Colonic mucosa (tissue), 4 donors: ENCODE data around the gene TRIOBP. TPM values are rescaled to one million over a fixed set of nuclear protein-coding genes. Genes with fewer than 3 reads are reported as not detected.
A peak's percentile ranks its signal among the peaks of the same experiment; 100 is the strongest.

Source experiments
- DNase-seq: peaks from one replicate; pipeline ENCODE4 v3.0.0-alpha.2; 2020
- H3K27ac ChIP-seq: fragments of 200-600 bp; one replicate; pipeline ENCODE4 v1.8.0; 2021
- H3K27me3 ChIP-seq: fragments of 200-600 bp; one replicate; pipeline ENCODE4 v1.8.0; 2021
- H3K36me3 ChIP-seq: fragments of 200-600 bp; one replicate; pipeline ENCODE4 v1.8.0; 2021
- H3K4me1 ChIP-seq: fragments of 200-600 bp; one replicate; pipeline ENCODE4 v1.8.0; 2021; ENCODE audit warnings: mild to moderate bottlenecking
- H3K4me3 ChIP-seq: fragments of 200-600 bp; one replicate; pipeline ENCODE4 v1.8.0; 2021
- H3K9ac ChIP-seq, 2 donors: one replicate each; pipeline ENCODE4 v1.7.0; 2013; ENCODE audit warnings: control low read depth in 2 of 2, low read depth in 2 of 2, low read length in 2 of 2
- H3K9me3 ChIP-seq: fragments of 200-600 bp; one replicate; pipeline ENCODE4 v1.8.0; 2021
- CTCF ChIP-seq: fragments of 200-600 bp; IDR thresholded peaks from one replicate; pipeline ENCODE4 v1.8.0; 2022; ENCODE audit warnings: antibody characterized with exemption, mild to moderate bottlenecking
- intact Hi-C: fragments of 100-400 bp; cut with DNase I; formaldehyde crosslinking; loops from one replicate; pipeline ENCODE4 v1.14.1; 2022
- total RNA-seq, 2 donors: library from RNA; stranded (reverse); fragmentation: NEBNext Ultra II Directional in 1 of 2; extraction: Animal tissue kit (Norgen Biotek cat#: 25700) in 1 of 2; gene quantifications; one replicate each; pipeline ENCODE4 v1.2.1, GENCODE V29; 2021
- donor health status: healthy.
- donor health status: DM: no; HTN: no; CAD: no.
- donor health status: DM: no; HTN: no; CAD: no.

TRIOBP gene
- total RNA-seq, 2 donors from 2014 or later, result 69.5 to 75.7 TPM

- intact Hi-C loops, result no loop called here
- Histone ChIP-seq H3K4me3 (no peak overlapping the region), H3K36me3 (no peaks in the 10 kb centered on the region), H3K9me3 (no peaks in the 10 kb centered on the region), H3K9ac (no peak overlapping the region), H3K4me1 (peaks cover 9% of the 10 kb centered on the region), H3K27ac (no peak overlapping the region), H3K27me3 (no peaks in the 10 kb centered on the region)
- no peak for DNase-seq
- TF ChIP-seq CTCF, result no peak
Observed at GRCh38 chr22:37812869-37813678, 116.2 kb downstream of the TRIOBP start.

GRCh38 chr22:37815593-37815992, 118.7 kb downstream of the TRIOBP start:
- Histone ChIP-seq H3K9ac (no peak overlapping the region), H3K9me3 (no peaks in the 10 kb centered on the region), H3K27me3 (no peaks in the 10 kb centered on the region), H3K4me3 (no peak overlapping the region), H3K27ac (no peak overlapping the region), H3K4me1 (peaks cover 16% of the 10 kb centered on the region), H3K36me3 (no peaks in the 10 kb centered on the region)
- intact Hi-C loops, result no loop called here
- no peak for TF ChIP-seq CTCF
- DNase-seq, result no peak

GRCh38 chr22:37816543-37817180, 119.8 kb downstream of the TRIOBP start:
- H3K4me1 ChIP-seq, result peaks cover 16% of the 10 kb centered on the region
- no peak for TF ChIP-seq CTCF
- no peaks in the 10 kb centered on the region for H3K9me3 ChIP-seq
- intact Hi-C loops, result loop anchor here (2.0 kb wide), 1 partner anchor 46 kb away; no protein-coding TSS in a partner anchor
- DNase-seq, result no peak
- H3K36me3 ChIP-seq, result no peaks in the 10 kb centered on the region
- no peaks in the 10 kb centered on the region for H3K27me3 ChIP-seq
- H3K4me3 ChIP-seq, result no peak overlapping the region
- H3K27ac ChIP-seq, result no peak overlapping the region
- no peak overlapping the region for H3K9ac ChIP-seq

GRCh38 chr22:37817705-37818408, 121.0 kb downstream of the TRIOBP start:
- intact Hi-C loops, result loop anchor here (2.0 kb wide), 2 partner anchors 45 to 149 kb away; no protein-coding TSS in a partner anchor
- H3K36me3 ChIP-seq, result no peaks in the 10 kb centered on the region
- peak; percentile 89 for DNase-seq
- peaks cover 8% of the 10 kb centered on the region for H3K27me3 ChIP-seq
- peaks cover 16% of the 10 kb centered on the region for H3K4me1 ChIP-seq
- H3K4me3 ChIP-seq, result peak overlapping the region; percentile 38
- H3K9ac ChIP-seq, result peak overlapping the region in 1 of 2 donors; percentile 68
- TF ChIP-seq CTCF, result peak; percentile 95
- no peak overlapping the region for H3K27ac ChIP-seq
- no peaks in the 10 kb centered on the region for H3K9me3 ChIP-seq

GRCh38 chr22:37818409-37819104, 121.7 kb downstream of the TRIOBP start:
- peak; percentile 71 for DNase-seq
- H3K36me3 ChIP-seq, result no peaks in the 10 kb centered on the region
- peak overlapping the region; percentile 14 to 63 for H3K9ac ChIP-seq
- no peak overlapping the region for H3K27ac ChIP-seq
- no peaks in the 10 kb centered on the region for H3K9me3 ChIP-seq
- peak; percentile 23 for TF ChIP-seq CTCF
- peaks cover 15% of the 10 kb centered on the region for H3K27me3 ChIP-seq
- H3K4me1 ChIP-seq, result peaks cover 16% of the 10 kb centered on the region
- intact Hi-C loops, result loop anchor here (2.0 kb wide), 1 partner anchor 148 kb away; no protein-coding TSS in a partner anchor
- peak overlapping the region; percentile 38 for H3K4me3 ChIP-seq
